Measurements from ENCODE around the gene DNAH11.

DNA sequence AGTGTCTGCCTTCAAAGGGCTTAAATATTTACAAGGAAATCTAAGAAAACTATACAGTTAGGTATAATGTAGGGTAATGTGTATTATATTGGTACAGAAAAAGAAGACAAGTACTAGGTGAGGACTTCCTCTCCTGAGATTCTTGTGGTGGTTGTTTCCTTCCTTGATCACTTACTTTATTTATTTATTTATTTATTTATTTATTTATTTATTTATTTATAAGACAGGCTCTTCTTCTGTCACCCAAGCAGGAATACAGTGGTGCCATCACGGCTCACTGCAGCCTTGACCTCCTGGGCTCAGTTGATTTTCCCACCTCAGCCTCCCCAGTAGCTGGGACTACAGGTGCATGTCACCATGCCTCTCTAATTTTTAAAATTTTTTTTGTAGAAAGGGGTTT, 18.2 kb upstream of the DNAH11 start:
- TF ChIP-seq EP300 (conservative IDR thresholded peaks at IDR 0.05; ENCODE audit: poor library complexity, severe bottlenecking): no peak
- TF ChIP-seq, protein P1, sequence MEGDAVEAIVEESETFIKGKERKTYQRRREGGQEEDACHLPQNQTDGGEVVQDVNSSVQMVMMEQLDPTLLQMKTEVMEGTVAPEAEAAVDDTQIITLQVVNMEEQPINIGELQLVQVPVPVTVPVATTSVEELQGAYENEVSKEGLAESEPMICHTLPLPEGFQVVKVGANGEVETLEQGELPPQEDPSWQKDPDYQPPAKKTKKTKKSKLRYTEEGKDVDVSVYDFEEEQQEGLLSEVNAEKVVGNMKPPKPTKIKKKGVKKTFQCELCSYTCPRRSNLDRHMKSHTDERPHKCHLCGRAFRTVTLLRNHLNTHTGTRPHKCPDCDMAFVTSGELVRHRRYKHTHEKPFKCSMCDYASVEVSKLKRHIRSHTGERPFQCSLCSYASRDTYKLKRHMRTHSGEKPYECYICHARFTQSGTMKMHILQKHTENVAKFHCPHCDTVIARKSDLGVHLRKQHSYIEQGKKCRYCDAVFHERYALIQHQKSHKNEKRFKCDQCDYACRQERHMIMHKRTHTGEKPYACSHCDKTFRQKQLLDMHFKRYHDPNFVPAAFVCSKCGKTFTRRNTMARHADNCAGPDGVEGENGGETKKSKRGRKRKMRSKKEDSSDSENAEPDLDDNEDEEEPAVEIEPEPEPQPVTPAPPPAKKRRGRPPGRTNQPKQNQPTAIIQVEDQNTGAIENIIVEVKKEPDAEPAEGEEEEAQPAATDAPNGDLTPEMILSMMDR (IDR thresholded peaks at IDR 0.05; ENCODE audit: poor library complexity, severe bottlenecking): no peak
- TF ChIP-seq POLR2AphosphoS5 (IDR thresholded peaks at IDR 0.05): no peak
- no peak for TF ChIP-seq EZH2 (IDR thresholded peaks at IDR 0.05; ENCODE audit: borderline replicate concordance, insufficient read depth, low read length, poor library complexity, severe bottlenecking)
- TF ChIP-seq SMC3 (conservative IDR thresholded peaks at IDR 0.05; ENCODE audit: poor library complexity): no peak
- TF ChIP-seq RAD21 (conservative IDR thresholded peaks at IDR 0.05): no peak
- no peak for TF ChIP-seq TAF1 (IDR thresholded peaks at IDR 0.05; ENCODE audit: low read depth)

Data from neural cell (in vitro differentiated cells).